CD14-positive monocyte (primary cell): ENCODE data around the gene ACTR6. TPM values are rescaled to one million over a fixed set of nuclear protein-coding genes. Genes with fewer than 3 reads are reported as not detected.
"Not testable (repeated sequence)": the region's sequence is repeated elsewhere in the genome, so short reads cannot be mapped to it uniquely, and the experiment has no call there.

Experiments
- DNase-seq, 3 donors: peaks; one replicate each; pipeline ENCODE4 v3.0.0-alpha.2; 2011 to 2022
- H2AFZ ChIP-seq: 2 replicates; pipeline ENCODE4 v1.6.0; 2012; ENCODE audit warnings: mild to moderate bottlenecking, low read depth, low read length, inconsistent platforms; ENCODE audit not compliant: insufficient read depth, poor library complexity, severe bottlenecking
- H3K27ac ChIP-seq, 2 donors: 1 replicate in 1 of 2; 2 replicates in 1 of 2; pipeline ENCODE4 v1.5.1; 2012 to 2013; ENCODE audit warnings: low read length in 2 of 2, control low read depth in 1 of 2, inconsistent platforms in 1 of 2, low read depth in 1 of 2, mild to moderate bottlenecking in 1 of 2
- H3K27me3 ChIP-seq, 2 donors: one replicate each; pipeline versions ENCODE4 v1.6.0 to v1.6.1; 2011 to 2013; ENCODE audit warnings: low read length in 2 of 2; ENCODE audit not compliant: control insufficient read depth in 2 of 2, insufficient read depth in 2 of 2
- H3K36me3 ChIP-seq, 2 donors: replicated peaks in 1 of 2; 1 replicate in 1 of 2; 2 replicates in 1 of 2; pipeline versions ENCODE4 v1.5.1 to v1.6.1; 2012 to 2013; ENCODE audit warnings: low read length in 2 of 2, control low read depth in 1 of 2, inconsistent platforms in 1 of 2, mild to moderate bottlenecking in 1 of 2; ENCODE audit not compliant: insufficient read depth in 2 of 2, control insufficient read depth in 1 of 2
- H3K4me1 ChIP-seq, 2 donors: 1 replicate in 1 of 2; 2 replicates in 1 of 2; pipeline versions ENCODE4 v1.5.1 to v1.6.1; 2012 to 2013; ENCODE audit warnings: low read length in 2 of 2, control low read depth in 1 of 2, inconsistent platforms in 1 of 2, mild to moderate bottlenecking in 1 of 2, moderate library complexity in 1 of 2; ENCODE audit not compliant: insufficient read depth in 2 of 2, control insufficient read depth in 1 of 2
- H3K4me2 ChIP-seq: replicated peaks from 2 replicates; pipeline ENCODE3; 2012; ENCODE audit warnings: low read length, moderate library complexity, mild to moderate bottlenecking; ENCODE audit not compliant: poor library complexity, severe bottlenecking; ENCODE audit errors: extremely low read depth
- H3K4me3 ChIP-seq, 3 experiments: fragments of 200-600 bp in 1 of 3; sonication (generic) in 1 of 3; replicated peaks in 1 of 3; 1 replicate in 2 of 3; 2 replicates in 1 of 3; pipeline ENCODE4 v1.5.1; 2011 to 2013; ENCODE audit warnings: low read length in 3 of 3, mild to moderate bottlenecking in 3 of 3, control low read depth in 2 of 3, low read depth in 2 of 3, inconsistent platforms in 1 of 3, moderate library complexity in 1 of 3
- H3K79me2 ChIP-seq: 2 replicates; pipeline ENCODE4 v1.6.0; 2012; ENCODE audit warnings: mild to moderate bottlenecking, control low read depth, inconsistent platforms, low read length, moderate library complexity; ENCODE audit not compliant: insufficient read depth
- H3K9ac ChIP-seq: 2 replicates; pipeline ENCODE4 v1.6.0; 2017; ENCODE audit warnings: low read length, mild to moderate bottlenecking; ENCODE audit not compliant: insufficient read depth, poor library complexity, severe bottlenecking
- H3K9me3 ChIP-seq, 2 donors: replicated peaks in 1 of 2; 1 replicate in 1 of 2; 2 replicates in 1 of 2; pipeline versions ENCODE4 v1.5.1 to v1.6.1; 2012 to 2013; ENCODE audit warnings: low read length in 2 of 2, control low read depth in 1 of 2; ENCODE audit not compliant: control insufficient read depth in 1 of 2, insufficient read depth in 1 of 2
- H4K20me1 ChIP-seq: 2 replicates; pipeline ENCODE4 v1.6.0; 2012; ENCODE audit warnings: mild to moderate bottlenecking, low read length, control low read depth, moderate library complexity; ENCODE audit not compliant: insufficient read depth
- H3K27ac Mint-ChIP-seq, 7 donors: one replicate each; pipeline ENCODE4 v1.8.0; 2020; ENCODE audit warnings: mild to moderate bottlenecking in 7 of 7, mixed read lengths in 7 of 7, moderate library complexity in 6 of 7, inconsistent platforms in 2 of 7
- H3K27me3 Mint-ChIP-seq, 3 donors: one replicate each; pipeline ENCODE4 v1.8.0; 2021 to 2022; ENCODE audit warnings: low read depth in 3 of 3, mild to moderate bottlenecking in 3 of 3, mixed read lengths in 3 of 3, moderate library complexity in 3 of 3, inconsistent platforms in 1 of 3
- H3K36me3 Mint-ChIP-seq, 2 donors: one replicate each; pipeline ENCODE4 v1.8.0; 2020; ENCODE audit warnings: mixed read lengths in 2 of 2, inconsistent platforms in 1 of 2, mild to moderate bottlenecking in 1 of 2
- H3K4me1 Mint-ChIP-seq: one replicate; pipeline ENCODE4 v1.8.0; 2020; ENCODE audit warnings: mild to moderate bottlenecking, mixed read lengths
- H3K4me3 Mint-ChIP-seq, 2 donors: one replicate each; pipeline ENCODE4 v1.8.0; 2020; ENCODE audit warnings: mild to moderate bottlenecking in 2 of 2, mixed read lengths in 2 of 2, moderate library complexity in 1 of 2
- H3K9me3 Mint-ChIP-seq, 7 donors: one replicate each; pipeline ENCODE4 v1.8.0; 2020 to 2022; ENCODE audit warnings: mixed read lengths in 7 of 7, mild to moderate bottlenecking in 6 of 7, moderate library complexity in 6 of 7, inconsistent platforms in 2 of 7
- WGBS: methylation state at CpG from one replicate; pipeline ENCODE4 v1.1.5; 2013; ENCODE audit warnings: missing lambda C conversion rate; ENCODE audit not compliant: insufficient coverage; 5-methylcytosine and 5-hydroxymethylcytosine counted together
- intact Hi-C, 2 donors: fragments of 100-400 bp; cut with micrococcal nuclease; formaldehyde crosslinking; loops; one replicate each; pipeline versions ENCODE4 v1.15.0 to v1.15.1; 2023
- polyA plus RNA-seq, 3 donors: library from polyadenylated mRNA; depleted of rRNA in 1 of 3; unstranded in 2 of 3; stranded (reverse) in 1 of 3; fragments of 300-500 nt in 2 of 3; fragments of >200 nt in 1 of 3; fragmentation: Illumina TruSeq in 2 of 3; gene quantifications; 1 replicate in 2 of 3; 2 replicates in 1 of 3; pipeline ENCODE4 v1.2.3, GENCODE V29; 2012 to 2021
- TF ChIP-seq, protein P1 (sequence below): fragments of 200-600 bp; IDR thresholded peaks from one replicate; pipeline ENCODE4 v1.8.0; 2022; ENCODE audit warnings: antibody characterized with exemption, mild to moderate bottlenecking

ACTR6 gene
- polyA plus RNA-seq, 3 donors = 5.5 to 17.8 (median 16.2) TPM

DNA sequence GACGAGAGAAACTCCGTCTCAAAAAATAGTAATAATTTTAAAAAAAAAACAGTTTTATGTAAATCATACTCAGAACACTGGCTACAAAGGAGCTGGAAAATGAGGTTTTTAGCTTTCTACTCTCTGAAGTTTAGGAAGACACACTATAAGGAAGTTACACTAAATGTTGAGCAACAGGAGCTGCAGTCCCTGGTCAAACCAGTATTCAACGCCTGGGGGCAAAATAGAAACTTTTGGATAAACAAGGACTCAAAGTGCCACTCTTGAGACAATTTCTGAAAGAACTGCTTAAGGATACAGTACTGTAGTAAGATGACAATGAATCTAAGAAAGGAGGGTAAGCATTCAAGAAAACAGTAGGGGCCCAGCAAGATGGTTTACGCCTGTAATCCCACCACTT is 29.3 kb downstream of the ACTR6 start:
- TF ChIP-seq, protein P1, sequence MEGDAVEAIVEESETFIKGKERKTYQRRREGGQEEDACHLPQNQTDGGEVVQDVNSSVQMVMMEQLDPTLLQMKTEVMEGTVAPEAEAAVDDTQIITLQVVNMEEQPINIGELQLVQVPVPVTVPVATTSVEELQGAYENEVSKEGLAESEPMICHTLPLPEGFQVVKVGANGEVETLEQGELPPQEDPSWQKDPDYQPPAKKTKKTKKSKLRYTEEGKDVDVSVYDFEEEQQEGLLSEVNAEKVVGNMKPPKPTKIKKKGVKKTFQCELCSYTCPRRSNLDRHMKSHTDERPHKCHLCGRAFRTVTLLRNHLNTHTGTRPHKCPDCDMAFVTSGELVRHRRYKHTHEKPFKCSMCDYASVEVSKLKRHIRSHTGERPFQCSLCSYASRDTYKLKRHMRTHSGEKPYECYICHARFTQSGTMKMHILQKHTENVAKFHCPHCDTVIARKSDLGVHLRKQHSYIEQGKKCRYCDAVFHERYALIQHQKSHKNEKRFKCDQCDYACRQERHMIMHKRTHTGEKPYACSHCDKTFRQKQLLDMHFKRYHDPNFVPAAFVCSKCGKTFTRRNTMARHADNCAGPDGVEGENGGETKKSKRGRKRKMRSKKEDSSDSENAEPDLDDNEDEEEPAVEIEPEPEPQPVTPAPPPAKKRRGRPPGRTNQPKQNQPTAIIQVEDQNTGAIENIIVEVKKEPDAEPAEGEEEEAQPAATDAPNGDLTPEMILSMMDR = peak; percentile 14

DNA sequence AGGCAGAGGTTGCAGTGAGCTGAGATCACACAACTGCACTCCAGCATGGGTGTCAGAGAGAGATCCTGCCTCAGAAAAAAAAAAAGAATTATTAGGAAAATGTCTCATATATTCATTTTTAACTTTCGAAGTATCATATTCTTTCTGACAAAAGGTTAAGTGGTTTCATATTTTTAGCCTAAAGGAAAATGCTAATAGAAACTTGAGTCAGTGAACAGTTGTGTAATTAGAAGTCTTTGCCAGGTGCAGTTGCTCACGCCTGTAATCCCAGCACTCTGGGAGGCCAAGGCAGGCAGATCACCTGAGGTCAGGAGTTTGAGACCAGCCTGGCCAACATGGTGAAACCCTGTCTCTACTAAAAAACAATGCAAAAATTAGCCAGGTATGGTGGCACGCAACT is 31.3 kb downstream of the ACTR6 start:
- H2AFZ ChIP-seq, H3K9me3 ChIP-seq, H4K20me1 ChIP-seq, H3K4me3 Mint-ChIP-seq, H3K36me3 Mint-ChIP-seq, H3K9ac ChIP-seq, intact Hi-C loops, H3K4me1 Mint-ChIP-seq, DNase-seq, H3K9me3 Mint-ChIP-seq, H3K79me2 ChIP-seq, H3K27me3 Mint-ChIP-seq, H3K27me3 ChIP-seq, H3K36me3 ChIP-seq, H3K27ac ChIP-seq, H3K4me3 ChIP-seq, H3K4me1 ChIP-seq, H3K4me2 ChIP-seq: not testable (repeated sequence)
- no CpG with 5 or more reads among the region's 3 CpGs for WGBS
- peak overlapping the region in 1 of 7 donors; percentile 24 for H3K27ac Mint-ChIP-seq

More for the DNA sequence above, 29.3 kb downstream of the ACTR6 start:
- 50% methylated on average over 2 of the region's 4 CpGs for WGBS
- peaks cover 0 to 2% (median 2%) of the 10 kb centered on the region in 3 donors for H3K27me3 Mint-ChIP-seq
- Histone ChIP-seq H2AFZ (peak overlapping the region; percentile 40), H3K4me3 (no peak overlapping the region), H3K9me3 (no peaks in the 10 kb centered on the region), H3K27me3 (no peaks in the 10 kb centered on the region), H3K4me1 (peaks cover 0 to 3% of the 10 kb centered on the region in 2 donors), H4K20me1 (no peaks in the 10 kb centered on the region), H3K27ac (no peak overlapping the region), H3K79me2 (no peaks in the 10 kb centered on the region), H3K4me2 (no peak overlapping the region), H3K36me3 (peaks cover 8 to 12% of the 10 kb centered on the region in 2 donors), H3K9ac (no peak overlapping the region)
- H3K4me1 Mint-ChIP-seq = peaks cover 10% of the 10 kb centered on the region
- peaks cover 7 to 12% of the 10 kb centered on the region in 2 donors for H3K36me3 Mint-ChIP-seq
- H3K4me3 Mint-ChIP-seq = no peak overlapping the region
- H3K9me3 Mint-ChIP-seq = no peaks in the 10 kb centered on the region
- DNase-seq = peak; percentile 4 to 35 (median 17)
- H3K27ac Mint-ChIP-seq = peak overlapping the region in 1 of 7 donors; percentile 64
- intact Hi-C loops = no loop called here
